Right kidney (tissue), 1 donor: ENCODE results near the gene RPS14.

Experiments used
- DNase-seq: peaks from one replicate; pipeline ENCODE4 v3.0.0-alpha.2; 2016

RPS14 gene

DNA sequence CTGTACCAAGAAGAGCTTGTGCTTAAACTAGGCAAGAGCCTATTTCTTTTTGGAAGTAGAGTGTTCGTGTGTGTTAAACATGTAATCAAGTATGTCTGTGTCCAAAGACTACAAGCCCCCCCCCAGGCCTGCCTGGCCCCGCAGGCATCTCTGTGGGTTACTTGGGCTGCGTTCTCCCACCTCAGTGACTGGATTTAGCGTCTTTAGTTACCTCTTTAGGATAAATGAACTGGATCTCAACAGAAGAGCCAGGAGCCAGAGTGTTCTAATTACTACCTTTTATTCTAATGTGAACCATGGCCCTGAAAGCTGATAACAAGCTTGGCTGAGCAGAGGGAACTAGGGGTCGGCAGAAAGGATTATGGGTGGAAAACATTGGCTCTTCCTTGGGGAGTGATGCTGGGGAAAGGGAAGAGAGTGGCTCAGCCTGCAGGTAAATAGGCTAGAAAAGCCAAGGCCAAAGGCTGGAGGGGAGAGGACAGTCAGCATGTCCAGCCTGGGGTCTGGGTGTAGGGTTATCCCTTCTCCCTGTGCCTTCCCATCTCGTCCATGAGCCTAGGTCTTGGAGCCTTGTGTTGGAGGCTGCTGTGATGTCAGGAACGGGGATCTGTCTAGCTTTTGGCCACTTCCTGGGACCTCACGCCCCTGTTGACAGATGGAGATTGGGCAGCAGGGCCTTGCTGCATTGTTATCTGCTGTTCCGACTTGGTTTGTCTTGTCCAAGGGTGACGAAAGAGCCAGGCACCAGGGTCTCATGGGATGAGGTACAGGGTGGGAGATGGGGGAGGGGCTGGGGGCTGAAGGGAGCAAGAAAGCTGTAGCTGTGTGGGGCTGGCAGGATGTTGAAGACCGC, 47.9 kb downstream of the RPS14 start:
- no peak for DNase-seq

DNA sequence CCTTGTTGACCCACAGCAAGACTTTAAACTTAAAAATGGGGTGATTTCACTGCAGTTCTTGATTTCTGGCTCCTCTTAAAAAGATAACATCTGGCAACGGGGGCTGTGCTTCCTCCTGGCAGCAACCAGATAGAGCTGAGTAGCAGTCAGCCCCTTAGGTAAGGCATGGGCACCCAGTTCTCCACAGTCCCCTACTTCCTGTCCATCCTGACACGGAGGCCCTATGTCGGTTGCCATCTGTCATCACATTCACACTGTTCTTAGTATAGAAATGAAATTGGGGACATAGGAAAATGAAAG, 48.5 kb downstream of the RPS14 start:
- no peak for DNase-seq

DNA sequence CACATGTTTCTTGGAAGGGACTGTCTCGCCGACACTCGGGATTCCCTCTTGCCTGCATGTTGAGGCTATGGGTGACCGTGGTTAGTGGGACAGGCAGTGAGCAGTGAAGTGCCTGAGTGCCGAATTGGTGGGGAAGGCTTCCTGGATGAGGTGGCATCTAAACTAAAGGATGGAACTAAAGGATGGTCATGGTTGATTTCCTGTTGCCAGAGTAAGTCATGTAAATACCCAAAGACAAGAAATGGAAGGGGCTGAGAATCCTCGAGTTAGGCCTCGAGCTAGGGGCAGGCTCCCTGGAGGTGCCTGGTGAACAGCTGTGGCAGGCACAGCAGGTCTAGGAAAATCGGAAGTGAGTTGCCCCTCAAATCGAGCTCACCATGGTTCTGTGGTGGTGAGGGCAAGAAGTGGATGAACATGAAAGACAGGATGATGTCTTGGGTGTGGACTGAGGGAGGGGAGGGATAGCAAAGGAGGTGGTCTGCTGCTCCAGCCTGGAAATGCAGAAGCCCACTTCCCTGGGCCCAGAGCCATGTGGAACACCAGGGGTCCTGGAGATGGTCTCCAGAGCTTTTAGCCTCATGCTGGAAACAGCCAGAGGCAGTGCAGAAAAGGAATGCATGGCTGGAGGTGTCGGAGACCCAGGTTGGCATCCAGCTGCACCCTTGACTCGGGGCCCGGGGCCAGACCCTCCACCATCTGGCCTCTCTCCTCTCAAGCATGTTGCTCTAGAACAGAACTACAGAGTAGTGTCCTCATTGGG, 49.0 kb downstream of the RPS14 start:
- no peak for DNase-seq

DNA sequence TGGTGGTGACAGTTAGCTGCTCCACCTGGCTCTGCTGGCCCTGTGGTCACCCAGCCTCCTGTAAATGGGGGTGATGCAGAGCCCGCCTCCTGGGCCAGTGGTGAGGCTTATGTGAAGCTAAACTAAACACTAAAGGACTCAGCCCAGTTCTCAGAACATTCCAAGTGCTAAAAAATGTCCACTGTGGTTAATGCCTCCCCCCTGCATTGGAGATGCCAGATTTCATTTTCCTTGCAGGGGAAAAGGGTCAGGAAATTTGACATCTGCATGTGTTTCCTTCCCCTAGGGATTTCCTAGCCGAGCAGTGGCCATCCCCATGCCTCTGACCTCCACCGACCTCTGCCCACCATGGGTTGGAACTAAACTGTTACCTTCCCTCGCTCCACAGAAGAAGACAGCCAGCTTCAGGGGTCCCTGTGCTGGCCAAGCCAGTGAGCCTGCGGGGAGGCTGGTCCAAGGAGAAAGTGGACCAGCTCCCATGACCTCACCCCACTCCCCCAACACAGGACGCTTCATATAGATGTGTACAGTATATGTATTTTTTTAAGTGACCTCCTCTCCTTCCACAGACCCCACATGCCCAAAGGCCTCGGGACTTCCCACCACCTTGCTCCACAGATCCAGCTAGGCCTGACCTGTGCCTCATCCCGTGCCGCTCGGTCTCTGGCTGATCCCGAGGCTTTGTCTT, 49.9 kb downstream of the RPS14 start:
- DNase-seq, result no peak

DNA sequence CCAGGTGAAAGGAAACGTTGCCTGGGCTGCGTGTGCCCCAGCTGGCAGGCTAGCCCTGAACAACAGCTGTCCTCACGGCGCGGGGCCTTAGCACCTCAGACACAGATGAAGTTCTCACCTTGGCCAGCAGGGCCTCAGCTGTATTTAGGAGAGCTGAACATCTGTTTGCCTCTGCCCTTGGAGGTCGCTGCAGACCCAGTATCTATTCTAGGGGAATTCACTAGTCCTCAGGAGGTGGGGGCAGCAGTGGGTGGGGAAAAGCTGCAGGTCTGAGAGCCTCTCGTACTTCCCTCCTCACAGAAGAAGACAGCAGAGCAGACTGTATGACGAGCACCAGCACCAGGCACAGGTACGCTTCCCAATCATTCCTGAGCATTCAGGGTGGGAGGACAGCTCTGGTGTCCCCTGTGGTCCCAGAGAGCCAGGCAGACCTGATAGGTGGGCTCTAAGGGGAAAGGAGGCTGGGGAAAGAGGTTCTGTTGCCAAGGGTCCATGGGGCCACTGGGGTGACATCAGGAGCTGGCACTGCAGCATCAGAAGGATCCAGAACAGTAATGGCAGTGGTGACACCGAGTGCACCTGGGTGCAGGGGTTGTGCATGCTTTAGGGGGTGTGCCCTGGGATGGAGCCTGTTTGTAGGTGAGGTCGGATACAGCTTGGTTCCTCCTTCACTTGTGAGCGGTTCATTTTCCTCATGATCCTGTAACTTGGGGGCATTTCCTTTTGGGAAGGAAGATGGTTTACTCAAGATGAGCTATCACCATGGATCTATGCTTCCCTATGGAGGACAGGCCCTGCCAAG, 50.6 kb downstream of the RPS14 start:
- no peak for DNase-seq

DNA sequence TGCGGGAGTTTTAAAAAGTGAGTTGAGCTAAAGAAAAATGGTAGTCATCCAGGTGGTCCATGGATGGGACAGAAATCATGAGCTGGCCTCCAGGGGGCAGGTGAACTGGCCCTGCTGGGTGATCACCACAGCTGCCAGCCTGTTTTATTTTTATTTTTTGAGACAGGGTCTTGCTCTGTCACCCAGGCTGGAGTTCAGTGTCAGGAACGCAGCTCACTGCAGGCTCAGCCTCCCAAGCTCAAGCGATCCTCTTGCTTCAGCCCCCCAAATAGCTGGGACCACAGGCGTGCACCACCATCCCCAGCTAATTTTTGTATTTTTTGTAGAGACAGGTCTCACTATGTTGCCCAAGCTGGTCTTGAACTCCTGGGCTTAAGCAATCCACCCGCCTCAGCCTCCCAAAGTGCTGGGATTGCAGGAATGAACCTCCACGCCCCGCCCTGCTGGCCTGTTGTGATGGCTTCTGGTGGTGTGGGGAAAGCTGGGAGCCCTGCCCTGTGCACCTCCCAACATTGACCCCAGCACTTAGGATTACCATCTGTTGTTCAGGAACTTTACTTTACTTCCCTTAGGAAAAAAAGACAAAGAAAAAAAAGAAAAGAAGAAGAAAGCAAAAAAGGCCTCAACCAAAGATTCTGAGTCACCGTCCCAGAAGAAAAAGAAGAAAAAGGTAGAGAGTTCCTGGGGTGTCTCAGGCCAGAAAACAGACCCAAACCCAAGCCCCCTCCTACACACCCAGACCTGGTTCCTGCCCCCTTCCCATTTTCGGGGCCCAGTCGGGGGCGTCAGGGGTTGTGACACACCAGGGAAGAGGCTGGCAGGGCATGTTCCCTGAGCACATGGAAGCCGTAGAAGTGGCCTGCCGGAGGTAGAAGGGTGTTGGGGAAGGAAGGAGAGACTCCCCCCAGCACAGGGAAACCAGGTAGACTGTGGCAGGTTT, 51.5 kb downstream of the RPS14 start:
- no peak for DNase-seq

DNA sequence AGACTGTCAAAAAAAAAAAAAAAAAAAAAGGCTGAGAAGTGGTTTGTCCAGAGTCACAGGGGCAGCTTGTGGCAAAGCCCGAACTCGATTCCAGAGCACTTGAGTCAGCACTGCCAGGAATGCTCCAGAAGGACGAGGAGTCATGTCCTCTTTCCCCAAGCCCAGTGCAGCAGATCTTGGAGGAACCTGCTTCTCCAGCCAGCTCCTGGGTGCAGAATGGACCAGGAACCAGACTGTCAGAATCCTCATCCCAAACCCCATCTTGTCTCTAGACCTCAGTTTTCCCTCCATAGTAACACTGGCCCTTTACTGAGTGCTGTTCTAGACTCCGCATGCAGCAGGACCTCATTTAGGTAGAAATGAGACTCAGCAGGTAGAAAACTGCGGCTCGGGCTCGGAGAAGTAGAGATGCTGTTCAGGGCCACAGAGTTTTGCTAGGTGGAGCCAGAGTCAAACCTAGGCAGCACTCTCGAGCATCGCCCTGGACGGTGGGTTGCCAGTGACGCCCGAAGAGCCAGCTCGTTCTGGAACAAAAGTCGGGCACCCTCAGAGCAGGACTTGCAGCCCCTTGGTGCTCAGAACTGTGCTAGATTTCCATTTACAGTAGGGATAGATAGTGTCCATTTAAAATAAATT, 52.3 kb downstream of the RPS14 start:
- no peak for DNase-seq

DNA sequence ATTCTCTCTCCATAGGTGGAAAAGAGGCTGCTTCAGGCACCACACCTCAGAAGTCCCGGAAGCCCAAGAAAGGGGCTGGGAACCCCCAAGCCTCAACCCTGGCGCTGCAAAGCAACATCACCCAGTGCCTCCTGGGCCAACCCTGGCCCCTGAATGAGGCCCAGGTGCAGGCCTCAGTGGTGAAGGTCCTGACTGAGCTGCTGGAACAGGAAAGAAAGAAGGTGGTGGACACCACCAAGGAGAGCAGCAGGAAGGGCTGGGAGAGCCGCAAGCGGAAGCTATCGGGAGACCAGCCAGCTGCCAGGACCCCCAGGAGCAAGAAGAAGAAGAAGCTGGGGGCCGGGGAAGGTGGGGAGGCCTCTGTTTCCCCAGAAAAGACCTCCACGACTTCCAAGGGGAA, 53.3 kb downstream of the RPS14 start:
- no peak for DNase-seq

DNA sequence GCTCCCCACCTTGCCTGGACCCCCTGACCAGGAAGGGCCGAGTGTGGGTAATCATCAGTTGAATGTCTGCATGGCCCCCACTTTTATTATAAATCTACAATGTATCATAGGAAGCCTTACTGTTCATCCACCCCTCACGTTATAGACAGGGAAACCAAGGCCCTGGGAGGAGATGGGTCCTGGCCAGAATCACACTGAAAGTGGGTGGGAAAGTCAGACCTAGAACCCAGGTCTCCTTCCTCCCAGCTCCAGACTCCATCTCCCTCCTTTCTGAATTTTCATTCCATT, 53.9 kb downstream of the RPS14 start:
- DNase-seq, result no peak

DNA sequence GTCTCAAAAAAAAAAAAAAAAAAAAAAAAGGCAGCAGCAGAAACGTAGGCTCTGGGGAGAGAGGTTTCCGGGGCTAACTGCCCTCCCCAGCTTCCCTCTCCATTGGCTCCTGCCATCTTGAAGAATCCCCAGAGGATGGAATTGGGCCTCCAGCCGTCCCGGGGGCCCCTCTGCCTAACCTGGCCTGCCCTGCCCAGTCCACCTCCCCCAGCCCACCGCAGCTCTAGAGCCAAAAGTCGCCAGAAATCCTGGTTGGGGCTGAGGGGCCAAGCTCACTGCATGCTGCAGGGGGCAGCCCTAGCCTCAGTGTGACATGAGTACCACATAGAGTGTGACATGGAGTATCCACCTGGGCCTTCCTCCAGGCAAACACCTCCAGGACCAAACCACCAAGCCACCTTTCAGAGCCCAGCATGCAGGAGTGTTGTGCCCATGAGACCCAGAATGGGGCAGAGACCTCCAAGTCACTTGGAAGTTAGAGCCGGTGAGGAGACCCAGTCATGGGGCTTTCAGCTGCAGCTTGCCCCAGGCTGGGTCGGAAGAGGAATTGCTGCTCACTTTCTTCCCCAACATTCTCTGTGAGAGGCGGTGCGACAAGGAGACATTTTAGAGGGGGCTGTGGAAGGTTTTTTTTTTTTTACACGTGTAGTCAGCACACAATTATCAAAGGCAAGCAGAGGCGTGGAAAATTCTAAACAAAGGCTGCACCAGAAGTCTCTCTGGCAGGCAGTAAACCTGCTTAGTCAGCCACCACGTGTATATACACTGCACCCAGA, 54.4 kb downstream of the RPS14 start:
- no peak for DNase-seq

DNA sequence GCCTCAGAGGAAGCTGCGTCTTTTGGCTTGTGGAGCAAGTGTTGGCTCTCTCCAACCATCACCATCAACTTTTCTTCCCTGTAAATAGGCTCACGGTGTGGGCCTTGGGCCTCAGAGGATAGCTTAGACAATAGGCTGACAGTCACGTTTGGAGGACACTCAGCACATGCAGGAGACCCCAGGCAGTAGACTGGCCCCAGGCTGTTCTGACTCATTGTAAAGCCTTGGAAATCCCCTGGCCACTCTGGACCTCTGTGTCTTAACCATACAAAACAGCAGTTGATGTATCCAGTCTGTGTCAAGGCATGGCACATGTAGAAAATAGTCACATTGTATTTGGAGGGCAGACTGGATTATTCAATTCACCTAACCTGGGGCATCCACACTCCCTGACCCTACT, 55.4 kb downstream of the RPS14 start:
- no peak for DNase-seq

DNA sequence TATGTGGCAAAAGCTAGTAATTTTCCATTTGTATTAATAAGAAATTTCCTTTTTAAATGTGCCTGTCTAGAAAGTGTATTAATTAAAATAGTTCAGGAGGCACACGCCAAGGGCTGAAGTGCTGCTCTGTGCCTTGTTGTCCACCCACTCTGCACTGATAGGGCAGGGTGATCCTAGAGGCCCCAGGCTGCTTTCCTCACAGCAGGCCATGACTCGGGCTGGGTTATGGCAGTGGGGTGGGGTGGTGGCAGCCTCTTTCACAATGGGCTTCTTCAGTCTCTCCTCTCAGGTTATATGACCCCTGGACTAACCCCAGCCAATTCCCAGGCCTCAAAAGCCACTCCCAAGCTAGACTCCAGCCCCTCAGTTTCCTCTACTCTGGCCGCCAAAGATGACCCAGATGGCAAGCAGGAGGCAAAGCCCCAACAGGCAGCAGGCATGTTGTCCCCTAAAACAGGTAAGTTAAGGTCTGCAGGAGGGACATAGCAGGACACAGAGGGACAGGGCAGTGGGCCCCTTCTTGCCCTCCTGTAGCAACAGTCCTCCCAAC, 56.4 kb downstream of the RPS14 start:
- DNase-seq, result no peak

DNA sequence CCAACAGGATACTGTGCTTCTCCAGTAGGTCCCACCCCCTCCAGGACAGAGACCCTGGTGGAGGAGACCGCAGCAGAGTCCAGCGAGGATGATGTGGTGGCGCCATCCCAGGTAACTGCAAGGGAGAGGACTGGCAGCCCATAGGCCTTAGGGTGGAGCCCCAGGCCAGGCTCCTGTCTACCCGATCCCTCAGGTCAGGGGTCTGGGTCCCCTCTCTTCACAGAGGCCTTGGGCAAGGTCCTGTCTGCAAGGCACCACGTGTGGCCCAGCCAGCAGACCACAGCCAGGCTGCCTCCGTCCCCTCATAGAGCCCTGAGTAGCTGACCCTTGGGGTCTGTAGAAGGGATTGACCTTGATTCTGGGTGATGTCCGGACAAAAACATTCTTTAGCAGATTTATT, 56.9 kb downstream of the RPS14 start:
- DNase-seq, result no peak
